OCI-LY7 (cell line): ENCODE results near the gene CFAP20.

Source experiments
- CTCF ChIP-seq: fragments of 200-600 bp; sonication (generic); conservative IDR thresholded peaks from 2 replicates; pipeline ENCODE4 v1.5.1; 2014; ENCODE audit warnings: mild to moderate bottlenecking, antibody characterized with exemption, low read length, moderate library complexity, mixed read lengths
- EZH2phosphoT487 ChIP-seq: fragments of 200-600 bp; sonication (generic); IDR thresholded peaks from 2 replicates; pipeline ENCODE4 v1.6.1; 2018; ENCODE audit warnings: low read depth, borderline replicate concordance, mild to moderate bottlenecking, mixed run types, antibody characterized with exemption, low read length, moderate library complexity, mixed read lengths

GRCh38 chr16:58116529-58116928 lies 12.7 kb downstream of the CFAP20 start:
- no peak for TF ChIP-seq CTCF
- TF ChIP-seq EZH2phosphoT487, result no peak
